ENCODE measurements around the gene RSPO4. TPM values are rescaled to one million over a fixed set of nuclear protein-coding genes. Genes with fewer than 3 reads are reported as not detected.
A peak's percentile ranks its signal among the peaks of the same experiment; 100 is the strongest.

RSPO4 gene
- total RNA-seq, 1 donor from 2014 or later: 10.9 TPM

- no peak for TF ChIP-seq CTCF (IDR thresholded peaks at IDR 0.05)
- no peaks in the 10 kb centered on the region for H3K9me3 ChIP-seq
- intact Hi-C loops (cut with DNase I): loop anchor here (5.0 kb wide), 1 partner anchor 142 kb away; no protein-coding TSS in a partner anchor
- no peak for DNase-seq
- no peaks in the 10 kb centered on the region for H3K36me3 ChIP-seq
- H3K4me3 ChIP-seq: no peak overlapping the region
- no peak overlapping the region for H3K27ac ChIP-seq
- peaks cover 11% of the 10 kb centered on the region for H3K27me3 ChIP-seq
- ATAC-seq: no peak
- no peaks in the 10 kb centered on the region for H3K4me1 ChIP-seq
Measured at GRCh38 chr20:958936-959815, 42.9 kb downstream of the RSPO4 start.

- no peak for TF ChIP-seq CTCF (IDR thresholded peaks at IDR 0.05)
- H3K4me3 ChIP-seq: no peak overlapping the region
- ATAC-seq (no peak), DNase-seq (no peak)
- H3K4me1 ChIP-seq: no peaks in the 10 kb centered on the region
- intact Hi-C loops (cut with DNase I): loop anchor here (5.0 kb wide), 1 partner anchor 140 kb away; no protein-coding TSS in a partner anchor
- H3K36me3 ChIP-seq: no peaks in the 10 kb centered on the region
- H3K9me3 ChIP-seq: no peaks in the 10 kb centered on the region
- H3K27ac ChIP-seq: no peak overlapping the region
- H3K27me3 ChIP-seq: peaks cover 11% of the 10 kb centered on the region
Measured at GRCh38 chr20:957544-957943, 44.6 kb downstream of the RSPO4 start.

- Histone ChIP-seq H3K4me1 (no peaks in the 10 kb centered on the region), H3K4me3 (no peak overlapping the region), H3K27me3 (peaks cover 11% of the 10 kb centered on the region), H3K9me3 (no peaks in the 10 kb centered on the region), H3K27ac (no peak overlapping the region), H3K36me3 (no peaks in the 10 kb centered on the region)
- DNase-seq (peak; percentile 81), ATAC-seq (peak; percentile 88)
- peak; percentile 99 for TF ChIP-seq CTCF (IDR thresholded peaks at IDR 0.05)
- intact Hi-C loops (cut with DNase I): loop anchor here (5.0 kb wide), 1 partner anchor 139 kb away; no protein-coding TSS in a partner anchor
Measured at GRCh38 chr20:956330-956951, 45.7 kb downstream of the RSPO4 start.

GRCh38 chr20:955656-956055, 46.5 kb downstream of the RSPO4 start:
- Histone ChIP-seq H3K9me3 (no peaks in the 10 kb centered on the region), H3K27me3 (peaks cover 11% of the 10 kb centered on the region), H3K4me3 (no peak overlapping the region), H3K36me3 (no peaks in the 10 kb centered on the region), H3K4me1 (no peaks in the 10 kb centered on the region), H3K27ac (no peak overlapping the region)
- intact Hi-C loops (cut with DNase I): loop anchor here (5.0 kb wide), 1 partner anchor 138 kb away; no protein-coding TSS in a partner anchor
- DNase-seq (no peak), ATAC-seq (no peak)
- no peak for TF ChIP-seq CTCF (IDR thresholded peaks at IDR 0.05)

GRCh38 chr20:955111-955510, 47.0 kb downstream of the RSPO4 start:
- DNase-seq (no peak), ATAC-seq (no peak)
- Histone ChIP-seq H3K4me1 (no peaks in the 10 kb centered on the region), H3K36me3 (no peaks in the 10 kb centered on the region), H3K27me3 (peaks cover 11% of the 10 kb centered on the region), H3K4me3 (no peak overlapping the region), H3K9me3 (no peaks in the 10 kb centered on the region), H3K27ac (no peak overlapping the region)
- intact Hi-C loops (cut with DNase I): loop anchor here (5.0 kb wide), 1 partner anchor 138 kb away; no protein-coding TSS in a partner anchor
- TF ChIP-seq CTCF (IDR thresholded peaks at IDR 0.05): no peak
